B cell (primary cell): ENCODE data around the gene RERE. TPM values are rescaled to one million over a fixed set of nuclear protein-coding genes. Genes with fewer than 3 reads are reported as not detected.

ENCODE experiments used
- ATAC-seq: fragments of 200-7000 bp; cut with Tn5 transposase; one replicate; pipeline ENCODE4 v1.10.0; 2021; ENCODE audit warnings: low read depth, mild to moderate bottlenecking, moderate number of reproducible peaks, moderate library complexity
- CTCF ChIA-PET: fragments of 350-600 bp; sonication (Branson Sonifier 250); formaldehyde crosslinking; loops from one replicate; lab custom pipeline; 2021; ENCODE audit warnings: antibody characterized with exemption, inconsistent platforms; lab: Charles Lee
- POLR2A ChIA-PET: fragments of 350-600 bp; sonication (Branson Sonifier 250); formaldehyde crosslinking; loops from one replicate; lab custom pipeline; 2021; ENCODE audit warnings: antibody characterized with exemption; lab: Charles Lee
- DNase-seq: peaks from one replicate; pipeline ENCODE4 v3.0.0; 2013
- H2AFZ ChIP-seq: 2 replicates; pipeline ENCODE4 v1.6.1; 2012; ENCODE audit warnings: mild to moderate bottlenecking, low read depth, low read length; ENCODE audit not compliant: insufficient read depth, poor library complexity, severe bottlenecking
- H3K27ac ChIP-seq, 2 donors: 1 replicate in 1 of 2; 2 replicates in 1 of 2; pipeline ENCODE4 v1.5.1; 2012 to 2013; ENCODE audit warnings: low read length in 2 of 2, mild to moderate bottlenecking in 2 of 2, moderate library complexity in 1 of 2
- H3K27me3 ChIP-seq, 4 experiments: fragments of 200-600 bp in 1 of 4; sonication (generic) in 1 of 4; replicated peaks in 1 of 4; 1 replicate in 2 of 4; 2 replicates in 2 of 4; pipeline versions ENCODE4 v1.6.1 to v1.7.0; 2013 to 2016; ENCODE audit warnings: low read length in 3 of 4, mild to moderate bottlenecking in 2 of 4, mixed read lengths in 1 of 4, moderate library complexity in 1 of 4; ENCODE audit not compliant: insufficient read depth in 4 of 4, control insufficient read depth in 3 of 4; ENCODE audit errors: control extremely low read depth in 1 of 4
- H3K36me3 ChIP-seq, 2 experiments: replicated peaks in 1 of 2; 1 replicate in 1 of 2; 2 replicates in 1 of 2; pipeline versions ENCODE4 v1.6.1 to v1.7.1; 2013; ENCODE audit warnings: low read length in 1 of 2; ENCODE audit not compliant: insufficient read depth in 2 of 2, control insufficient read depth in 1 of 2; ENCODE audit errors: control extremely low read depth in 1 of 2, extremely low read depth in 1 of 2
- H3K4me1 ChIP-seq, 2 donors: fragments of 200-600 bp in 1 of 2; sonication (generic) in 1 of 2; 1 replicate in 1 of 2; 2 replicates in 1 of 2; pipeline versions ENCODE4 v1.5.1 to v1.6.1; 2013 to 2017; ENCODE audit warnings: low read length in 2 of 2; ENCODE audit not compliant: control insufficient read depth in 2 of 2, insufficient read depth in 2 of 2
- H3K4me2 ChIP-seq: replicated peaks from 2 replicates; pipeline ENCODE3; 2012; ENCODE audit warnings: mild to moderate bottlenecking, low read depth, low read length; ENCODE audit not compliant: poor library complexity, severe bottlenecking
- H3K4me3 ChIP-seq, 5 experiments: fragments of 200-600 bp in 1 of 5; sonication (generic) in 1 of 5; 1 replicate in 3 of 5; 2 replicates in 2 of 5; pipeline versions ENCODE4 v1.5.1 to v1.7.0; 2011 to 2016; ENCODE audit warnings: low read length in 4 of 5, mild to moderate bottlenecking in 4 of 5, low read depth in 2 of 5, control low read depth in 1 of 5, moderate library complexity in 1 of 5; ENCODE audit not compliant: insufficient read depth in 1 of 5; ENCODE audit errors: control extremely low read depth in 1 of 5, extremely low read depth in 1 of 5
- H3K79me2 ChIP-seq: fragments of 200-600 bp; sonication (generic); one replicate; pipeline ENCODE4 v1.6.0; 2016; ENCODE audit warnings: low read length; ENCODE audit not compliant: control insufficient read depth, insufficient read depth
- H3K9ac ChIP-seq: fragments of 200-600 bp; sonication (generic); 2 replicates; pipeline ENCODE4 v1.6.1; 2017; ENCODE audit warnings: mild to moderate bottlenecking, low read length, moderate library complexity
- H3K9me3 ChIP-seq, 3 donors: one replicate each; pipeline versions ENCODE4 v1.6.1 to v1.7.1; 2013; ENCODE audit warnings: low read length in 2 of 3; ENCODE audit not compliant: control insufficient read depth in 2 of 3, insufficient read depth in 1 of 3; ENCODE audit errors: control extremely low read depth in 1 of 3
- H4K20me1 ChIP-seq: 2 replicates; pipeline ENCODE4 v1.6.0; 2012; ENCODE audit warnings: mild to moderate bottlenecking, low read length; ENCODE audit not compliant: insufficient read depth, control insufficient read depth, poor library complexity, severe bottlenecking
- H3K27ac Mint-ChIP-seq: one replicate; pipeline ENCODE4 v1.8.0; 2021; ENCODE audit warnings: mixed read lengths
- H3K27me3 Mint-ChIP-seq: one replicate; pipeline ENCODE4 v1.8.0; 2021; ENCODE audit warnings: mixed read lengths
- H3K4me1 Mint-ChIP-seq: one replicate; pipeline ENCODE4 v1.8.0; 2021; ENCODE audit warnings: mixed read lengths
- H3K4me3 Mint-ChIP-seq: one replicate; pipeline ENCODE4 v1.8.0; 2021; ENCODE audit warnings: mixed read lengths
- H3K9me3 Mint-ChIP-seq: one replicate; pipeline ENCODE4 v1.8.0; 2022; ENCODE audit warnings: mixed read lengths; ENCODE audit not compliant: insufficient read depth
- EZH2 ChIP-seq: IDR thresholded peaks from 2 replicates; pipeline ENCODE4 v1.6.1; 2012; ENCODE audit warnings: borderline replicate concordance, low read depth, mild to moderate bottlenecking, moderate library complexity, low read length; ENCODE audit not compliant: insufficient read depth, poor library complexity, severe bottlenecking
- WGBS: methylation state at CpG from one replicate; pipeline ENCODE4 v1.1.5; 2013; ENCODE audit warnings: missing lambda C conversion rate; ENCODE audit not compliant: insufficient coverage; 5-methylcytosine and 5-hydroxymethylcytosine counted together
- intact Hi-C: fragments of 100-400 bp; cut with micrococcal nuclease; formaldehyde crosslinking; loops from one replicate; pipeline ENCODE4 v1.10.0; 2022
- polyA plus RNA-seq: library from polyadenylated mRNA; depleted of rRNA; stranded (reverse); fragments of >200 nt; gene quantifications from 2 replicates; pipeline ENCODE4 v1.2.3, GENCODE V29; 2012
- total RNA-seq, 2 donors: library from RNA; stranded (reverse); fragments of 120-200 nt in 1 of 2; gene quantifications; 1 replicate in 1 of 2; 2 replicates in 1 of 2; pipeline versions ENCODE4 v1.2.3 to v1.2.4, GENCODE V29; 2013 to 2022
- TF ChIP-seq, protein P1 (sequence below): fragments of 200-600 bp; IDR thresholded peaks from one replicate; pipeline ENCODE4 v1.8.0; 2022; ENCODE audit warnings: antibody characterized with exemption, mild to moderate bottlenecking

RERE gene
- total and polyA plus RNA-seq, 2 donors (not counting 1 experiment from before 2014, with no cell fraction given): 27.3 to 132 TPM

DNA sequence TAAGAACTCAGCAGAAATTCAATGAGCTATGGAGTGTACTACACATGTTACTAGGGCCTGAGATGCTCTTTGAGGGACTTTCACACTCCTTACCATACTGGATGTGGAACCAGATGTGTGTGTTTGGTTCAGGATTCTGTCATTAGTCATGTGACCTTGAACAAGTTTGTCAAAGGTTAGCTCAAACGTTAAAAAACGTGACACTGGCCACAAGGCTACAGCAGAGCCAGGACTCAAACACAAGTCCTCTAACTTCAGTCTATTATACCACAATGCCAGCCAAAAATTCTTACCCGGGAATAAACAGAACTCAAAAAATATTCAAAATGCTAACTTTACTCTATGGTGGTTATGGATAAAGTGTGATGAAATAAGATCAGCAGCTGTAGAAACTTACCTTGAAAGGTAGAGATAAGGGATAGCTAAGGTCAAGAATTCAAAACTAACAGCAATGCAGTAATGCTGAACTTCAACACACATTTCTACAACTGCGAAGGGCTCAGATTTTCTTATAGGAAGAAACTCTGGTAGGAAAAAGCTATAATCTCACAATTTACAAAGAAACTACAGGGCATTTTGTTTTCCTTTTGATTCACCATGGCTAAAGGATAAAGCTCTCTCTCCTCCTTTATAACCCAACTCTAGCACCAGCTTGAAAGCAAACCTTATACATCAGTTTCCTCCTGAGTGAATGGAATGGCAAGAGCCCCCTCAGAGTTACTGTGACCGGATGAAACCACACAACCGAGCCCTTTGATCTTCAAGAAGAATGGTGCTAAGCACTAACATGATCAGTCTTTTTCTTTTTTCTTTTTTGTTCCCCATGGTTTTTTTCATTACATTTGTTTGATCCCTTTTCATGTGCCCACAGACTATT is 265.6 kb downstream of the RERE start:
- Histone ChIP-seq H3K79me2 (peaks cover 33% of the 10 kb centered on the region), H3K9me3 (no peaks in the 10 kb centered on the region), H3K27ac (no peak overlapping the region), H3K4me2 (no peak overlapping the region), H3K9ac (no peak overlapping the region), H2AFZ (no peak overlapping the region), H3K4me1 (no peaks in the 10 kb centered on the region), H3K27me3 (no peaks in the 10 kb centered on the region), H3K36me3 (peaks cover 0 to 35% of the 10 kb centered on the region in 2 experiments), H4K20me1 (no peaks in the 10 kb centered on the region), H3K4me3 (no peak overlapping the region)
- ChIA-PET CTCF (interaction anchor here (1.1 to 14.2 kb wide), 6 partner anchors 10 to 307 kb away, joined by 3 to 328 read pairs (median 6); no protein-coding TSS in a partner anchor), POLR2A (no interaction called here)
- no peak for DNase-seq
- WGBS: 79% methylated on average over 3 of the region's 6 CpGs
- no peaks in the 10 kb centered on the region for H3K9me3 Mint-ChIP-seq
- ATAC-seq: no peak
- H3K27ac Mint-ChIP-seq: no peak overlapping the region
- H3K27me3 Mint-ChIP-seq: no peaks in the 10 kb centered on the region
- intact Hi-C loops: loop anchor here (5.0 kb wide), 1 partner anchor 40 kb away; no protein-coding TSS in a partner anchor
- no peak for TF ChIP-seq EZH2
- TF ChIP-seq, protein P1, sequence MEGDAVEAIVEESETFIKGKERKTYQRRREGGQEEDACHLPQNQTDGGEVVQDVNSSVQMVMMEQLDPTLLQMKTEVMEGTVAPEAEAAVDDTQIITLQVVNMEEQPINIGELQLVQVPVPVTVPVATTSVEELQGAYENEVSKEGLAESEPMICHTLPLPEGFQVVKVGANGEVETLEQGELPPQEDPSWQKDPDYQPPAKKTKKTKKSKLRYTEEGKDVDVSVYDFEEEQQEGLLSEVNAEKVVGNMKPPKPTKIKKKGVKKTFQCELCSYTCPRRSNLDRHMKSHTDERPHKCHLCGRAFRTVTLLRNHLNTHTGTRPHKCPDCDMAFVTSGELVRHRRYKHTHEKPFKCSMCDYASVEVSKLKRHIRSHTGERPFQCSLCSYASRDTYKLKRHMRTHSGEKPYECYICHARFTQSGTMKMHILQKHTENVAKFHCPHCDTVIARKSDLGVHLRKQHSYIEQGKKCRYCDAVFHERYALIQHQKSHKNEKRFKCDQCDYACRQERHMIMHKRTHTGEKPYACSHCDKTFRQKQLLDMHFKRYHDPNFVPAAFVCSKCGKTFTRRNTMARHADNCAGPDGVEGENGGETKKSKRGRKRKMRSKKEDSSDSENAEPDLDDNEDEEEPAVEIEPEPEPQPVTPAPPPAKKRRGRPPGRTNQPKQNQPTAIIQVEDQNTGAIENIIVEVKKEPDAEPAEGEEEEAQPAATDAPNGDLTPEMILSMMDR: no peak
- H3K4me1 Mint-ChIP-seq: peaks cover 20% of the 10 kb centered on the region
- H3K4me3 Mint-ChIP-seq: no peak overlapping the region

DNA sequence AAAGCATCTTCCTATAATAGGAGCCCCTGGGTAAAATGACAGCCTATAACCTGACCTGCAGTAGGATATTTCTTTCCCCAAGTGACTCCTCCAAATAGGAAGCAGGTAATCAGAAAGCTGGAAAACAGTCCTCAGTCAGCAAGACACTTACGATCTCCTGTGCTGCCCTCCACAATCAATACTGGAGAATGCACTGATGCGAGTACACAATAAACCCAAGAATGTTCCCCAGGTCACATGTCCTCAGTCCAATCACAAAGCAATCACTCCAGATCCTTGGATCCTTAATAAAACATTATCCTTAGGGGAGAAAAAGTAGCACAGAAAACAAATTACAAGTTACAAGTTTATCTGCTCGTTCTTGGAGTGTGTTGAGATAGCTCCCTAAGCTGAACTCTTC is 266.4 kb downstream of the RERE start:
- Histone ChIP-seq H3K79me2 (peaks cover 38% of the 10 kb centered on the region), H4K20me1 (no peaks in the 10 kb centered on the region), H2AFZ (no peak overlapping the region), H3K4me2 (no peak overlapping the region), H3K27me3 (no peaks in the 10 kb centered on the region), H3K36me3 (peaks cover 0 to 27% of the 10 kb centered on the region in 2 experiments), H3K9me3 (no peaks in the 10 kb centered on the region), H3K9ac (no peak overlapping the region), H3K4me3 (no peak overlapping the region), H3K27ac (no peak overlapping the region), H3K4me1 (peaks cover under 1 to 4% of the 10 kb centered on the region in 2 donors)
- ATAC-seq (no peak), DNase-seq (no peak)
- intact Hi-C loops: loop anchor here (5.0 kb wide), 1 partner anchor 39 kb away; no protein-coding TSS in a partner anchor
- no peak overlapping the region for H3K27ac Mint-ChIP-seq
- H3K4me1 Mint-ChIP-seq: peaks cover 23% of the 10 kb centered on the region
- TF ChIP-seq, protein P1: no peak
- TF ChIP-seq EZH2: no peak
- no peak overlapping the region for H3K4me3 Mint-ChIP-seq
- H3K9me3 Mint-ChIP-seq: no peaks in the 10 kb centered on the region
- WGBS: 100% methylated on average over 1 of the region's 3 CpGs
- POLR2A ChIA-PET: no interaction called here
- H3K27me3 Mint-ChIP-seq: no peaks in the 10 kb centered on the region
- CTCF ChIA-PET: interaction anchor here (1.1 to 3.5 kb wide), 4 partner anchors 11 to 297 kb away, joined by 3 to 16 read pairs (median 6); no protein-coding TSS in a partner anchor
